Activated naive CD4-positive, alpha-beta T cell (primary cell): ENCODE measurements around the gene ATAD2B.
"Not testable (repeated sequence)": the region's sequence is repeated elsewhere in the genome, so short reads cannot be mapped to it uniquely, and the experiment has no call there.

Experiments
- DNase-seq, 4 experiments: peaks; one replicate each; lab custom pipeline; 2025; lab: John Stamatoyannopoulos, UW

The ATAD2B gene

DNA sequence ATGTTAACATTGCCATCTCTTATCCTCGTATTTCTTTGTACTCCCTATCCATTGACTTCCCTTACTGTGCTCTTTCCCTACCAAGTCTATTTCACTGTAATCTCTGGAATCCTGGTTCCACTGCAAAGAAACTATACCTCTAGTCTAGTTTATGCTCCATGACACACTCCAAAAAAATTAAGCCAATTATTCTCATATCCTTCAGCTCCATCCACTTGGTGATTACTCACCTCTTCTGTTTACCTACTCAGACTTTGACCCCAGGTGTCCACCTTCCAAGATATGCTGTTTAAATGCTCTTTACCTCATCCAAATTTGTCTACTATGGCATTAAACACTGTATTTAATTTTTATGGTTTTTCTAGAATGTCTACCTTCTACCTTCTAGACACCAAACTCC lies 137.9 kb downstream of the ATAD2B start:
- no peak for DNase-seq

DNA sequence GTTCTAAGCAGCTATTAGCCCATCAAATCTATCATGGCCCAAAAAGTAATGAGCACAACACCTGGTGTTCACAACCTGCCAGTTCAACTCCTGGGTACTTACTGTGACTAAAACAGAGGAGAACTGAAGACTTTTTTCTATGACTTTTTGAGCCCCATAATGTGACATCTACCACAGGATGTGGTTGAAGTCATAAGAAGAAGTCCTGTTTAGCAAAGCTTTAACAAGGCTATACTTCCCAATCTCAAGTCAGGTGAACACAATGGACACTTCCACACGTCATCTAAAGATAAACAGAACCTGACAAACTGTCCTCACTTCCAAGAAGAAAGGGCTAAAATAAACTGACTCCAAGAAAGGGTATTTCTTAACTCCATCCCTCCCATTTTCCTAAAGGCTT lies 138.8 kb downstream of the ATAD2B start:
- no peak for DNase-seq

DNA sequence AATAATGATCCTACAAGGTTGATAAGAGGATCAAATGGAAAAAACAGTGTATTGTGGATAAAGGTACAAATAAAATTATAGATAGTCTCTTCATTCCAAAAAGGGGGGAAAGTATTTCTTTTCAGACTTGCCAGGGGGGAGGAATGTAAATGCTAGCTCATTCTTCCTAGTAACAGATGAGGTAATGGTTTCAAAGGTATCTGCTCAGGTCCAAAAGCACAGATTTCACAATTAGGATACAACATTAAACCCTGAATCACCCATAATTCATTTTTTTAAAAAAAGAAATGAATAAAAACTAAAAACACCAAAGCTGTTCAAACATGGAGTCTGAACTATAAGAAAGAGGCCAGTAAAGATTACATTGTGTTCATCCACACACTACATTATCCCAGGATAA lies 142.0 kb downstream of the ATAD2B start:
- DNase-seq: no peak

DNA sequence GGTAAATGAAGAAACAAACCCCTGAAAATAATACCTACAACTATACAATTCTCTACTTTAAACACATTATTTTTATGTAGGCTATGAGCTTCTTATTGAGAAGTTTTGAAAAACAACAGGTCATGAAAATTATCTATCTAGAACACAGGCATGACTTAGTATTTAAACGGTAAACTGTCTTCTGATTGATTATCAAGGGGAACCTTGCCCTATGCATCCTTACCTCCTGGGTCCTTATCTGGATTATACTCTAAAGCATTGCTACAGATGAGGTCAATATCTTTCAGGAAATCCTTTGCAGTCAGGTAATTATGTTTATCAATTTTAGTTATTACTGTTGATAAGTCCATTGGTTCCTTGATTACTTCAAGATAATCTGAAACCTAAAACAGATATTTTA lies 144.3 kb downstream of the ATAD2B start:
- DNase-seq: no peak

DNA sequence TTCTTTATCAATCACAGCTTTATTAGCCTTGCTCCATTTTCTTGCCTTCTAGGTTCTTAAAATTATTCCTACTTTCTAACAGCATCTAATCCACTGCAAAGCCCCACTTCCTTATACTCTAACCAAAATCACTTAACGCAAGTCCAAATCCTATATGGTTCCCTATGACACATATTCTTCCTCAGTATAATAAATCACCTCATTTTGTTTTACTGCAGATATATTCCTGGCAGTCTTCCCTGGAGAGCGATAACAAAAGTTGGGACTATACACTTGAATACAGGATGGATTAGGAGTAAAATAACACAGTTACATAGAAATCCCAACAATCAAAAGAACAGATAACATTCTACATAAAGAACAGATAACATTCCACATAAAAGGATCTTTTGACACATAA lies 144.8 kb downstream of the ATAD2B start:
- DNase-seq: no peak

DNA sequence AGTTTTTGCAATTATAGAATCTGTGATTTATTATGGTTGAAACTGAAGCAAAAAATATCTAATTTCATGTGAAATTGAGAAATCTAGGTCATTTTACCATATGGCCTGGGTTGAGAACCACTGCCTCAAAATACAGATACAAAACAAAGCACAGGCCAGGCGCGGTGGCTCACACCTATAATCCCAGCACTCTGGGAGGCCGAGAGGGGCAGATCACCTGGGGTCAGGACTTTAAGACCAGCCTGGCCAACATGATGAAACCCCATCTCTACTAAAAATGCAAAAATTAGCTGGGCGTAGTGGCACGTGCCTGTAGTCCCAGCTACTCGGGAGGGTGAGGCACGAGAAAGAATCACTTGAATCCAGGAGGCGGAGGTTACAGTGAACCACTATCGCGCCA lies 146.5 kb downstream of the ATAD2B start:
- DNase-seq: not testable (repeated sequence)

DNA sequence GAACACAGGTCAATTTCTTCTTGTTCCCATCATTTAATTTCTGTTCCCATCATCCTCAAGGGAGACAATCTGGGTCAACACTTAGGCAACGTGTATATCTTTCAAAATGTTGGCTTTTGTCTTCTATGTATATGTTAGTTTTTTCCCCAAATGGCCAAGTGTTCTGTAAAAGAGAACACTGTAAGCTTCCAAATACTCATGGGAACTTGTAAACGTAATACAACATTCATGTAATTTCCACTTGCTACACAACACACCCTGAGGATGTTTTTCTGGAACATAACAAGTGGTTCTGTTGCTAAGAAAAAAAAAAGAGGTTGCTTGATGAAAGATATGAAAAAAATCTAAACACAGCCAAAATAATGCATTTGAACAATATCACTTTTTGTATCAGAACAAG lies 149.1 kb downstream of the ATAD2B start:
- no peak for DNase-seq

DNA sequence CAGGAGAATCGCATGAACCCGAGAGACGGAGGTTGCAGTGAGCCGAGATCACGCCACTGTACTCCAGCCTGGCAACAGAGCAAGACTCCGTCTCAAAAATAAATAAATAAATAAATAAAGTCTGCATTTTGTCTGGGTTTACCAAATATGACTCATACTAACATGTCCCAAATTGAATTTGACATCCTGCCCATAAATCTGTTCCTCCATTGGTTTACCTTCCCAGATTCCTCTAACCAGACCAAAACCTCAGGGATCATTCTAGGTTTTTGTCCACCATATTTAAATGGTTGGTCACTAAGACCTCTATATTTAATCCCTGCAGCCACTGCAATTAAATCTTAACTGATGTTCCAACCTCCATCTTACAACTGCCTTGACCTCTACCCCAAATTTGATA lies 150.9 kb downstream of the ATAD2B start:
- no peak for DNase-seq

DNA sequence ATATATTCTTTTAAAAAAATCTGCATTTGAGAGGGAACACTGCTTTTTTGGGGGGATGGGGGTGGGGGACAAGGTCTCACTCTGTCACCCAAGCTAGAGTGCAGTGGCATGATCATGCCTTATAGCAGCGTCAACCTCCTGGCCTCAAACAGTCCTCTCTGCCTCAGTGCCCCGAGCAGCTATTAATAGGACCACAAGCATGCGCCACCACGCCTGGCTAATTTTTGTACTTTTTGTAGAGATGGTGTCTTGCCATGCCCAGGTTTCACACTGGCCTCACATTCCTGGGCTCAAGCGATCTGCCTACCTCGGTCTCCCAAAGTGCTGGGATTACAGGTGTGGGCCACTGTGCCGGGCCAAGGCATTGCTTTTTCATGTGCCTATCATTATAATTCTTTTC lies 154.2 kb downstream of the ATAD2B start:
- DNase-seq: no peak

DNA sequence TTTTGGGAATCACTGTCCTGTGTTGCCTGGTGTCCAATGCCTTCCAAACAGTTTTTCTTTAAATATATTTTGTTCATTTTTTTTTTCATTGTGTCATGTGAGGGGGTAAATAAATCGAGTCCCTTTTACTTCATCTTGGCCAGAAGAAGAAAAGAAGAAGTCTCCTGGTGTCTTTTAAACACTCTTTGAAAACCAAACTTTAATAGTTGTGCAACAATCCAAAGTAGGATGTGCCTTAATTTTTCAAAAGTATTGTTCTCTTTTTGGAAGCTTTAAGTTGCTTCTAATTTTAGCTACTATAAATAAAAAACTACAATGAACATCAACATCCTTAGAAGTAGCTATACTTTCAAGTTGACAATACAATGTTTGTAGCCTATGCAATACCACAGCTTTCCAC lies 154.9 kb downstream of the ATAD2B start:
- DNase-seq: no peak

DNA sequence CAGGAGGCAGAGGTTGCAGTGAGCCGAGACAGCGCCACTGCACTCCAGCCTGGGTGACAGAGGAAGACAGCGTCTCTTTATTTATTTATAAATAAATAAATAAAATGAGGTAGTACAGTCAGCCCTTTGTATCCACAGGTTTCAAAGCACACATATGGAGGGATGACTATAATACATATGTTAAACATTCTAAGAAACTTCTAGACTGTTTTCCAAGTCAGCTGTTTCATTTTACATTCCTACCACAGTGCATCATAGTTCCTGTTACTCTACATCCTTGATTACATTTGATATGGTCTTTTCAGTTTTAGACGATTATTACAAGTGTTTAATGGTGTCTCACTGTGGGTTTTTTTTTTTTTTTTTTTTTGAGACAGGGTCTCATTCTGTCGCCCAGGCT lies 157.6 kb downstream of the ATAD2B start:
- no peak for DNase-seq

DNA sequence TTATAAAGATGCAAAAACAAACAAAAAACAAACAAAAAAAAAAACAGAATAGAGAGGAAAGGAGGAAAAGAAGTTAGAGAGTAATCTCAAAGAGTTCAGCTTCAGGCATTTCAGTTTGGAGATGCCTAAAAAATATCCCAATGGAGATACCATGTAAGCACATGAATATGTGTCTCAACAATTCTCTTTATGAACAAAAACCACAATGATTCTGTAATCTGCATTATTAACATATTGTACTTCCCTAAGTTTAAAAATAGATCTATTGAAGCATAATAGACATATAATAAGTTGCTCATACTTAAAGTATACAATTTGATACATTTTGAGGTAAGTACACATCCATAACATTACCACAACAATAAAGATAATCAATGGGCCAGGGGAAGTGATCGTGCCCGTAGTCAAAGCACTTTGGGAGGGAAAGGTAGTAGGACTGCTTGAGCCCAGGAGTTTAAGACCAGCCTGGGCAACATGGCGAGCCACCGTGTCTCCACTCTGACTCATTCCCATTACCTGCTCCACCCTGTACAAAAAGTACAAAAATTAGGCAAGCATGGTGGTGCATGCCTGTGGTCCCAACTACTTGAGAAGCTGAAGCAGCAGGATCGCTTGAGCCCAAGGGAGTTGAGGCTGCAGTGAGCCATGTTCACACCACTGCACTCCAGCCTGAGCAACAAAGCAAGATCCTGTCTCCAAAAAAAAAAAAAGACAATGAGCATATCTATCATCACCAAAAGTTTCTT lies 158.9 kb downstream of the ATAD2B start:
- DNase-seq: no peak

DNA sequence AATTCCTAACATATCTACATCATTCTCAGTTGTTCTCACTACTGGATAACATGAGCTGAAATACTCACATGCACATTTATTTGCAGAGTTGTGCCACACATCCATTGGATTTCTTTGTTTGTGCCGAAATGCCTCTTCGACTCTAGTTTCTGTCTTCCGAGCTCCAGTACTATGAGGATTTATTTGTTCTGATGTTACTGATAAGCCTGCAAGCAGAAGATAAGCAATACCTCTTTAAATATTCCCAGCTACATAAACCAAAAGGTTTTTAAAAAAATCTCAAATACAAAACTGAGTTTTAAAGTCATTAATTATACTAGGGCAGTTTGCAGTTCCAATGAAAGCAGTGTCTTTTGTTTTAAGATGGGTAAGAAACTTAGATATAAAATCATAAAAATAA lies 164.8 kb downstream of the ATAD2B start:
- DNase-seq: no peak

DNA sequence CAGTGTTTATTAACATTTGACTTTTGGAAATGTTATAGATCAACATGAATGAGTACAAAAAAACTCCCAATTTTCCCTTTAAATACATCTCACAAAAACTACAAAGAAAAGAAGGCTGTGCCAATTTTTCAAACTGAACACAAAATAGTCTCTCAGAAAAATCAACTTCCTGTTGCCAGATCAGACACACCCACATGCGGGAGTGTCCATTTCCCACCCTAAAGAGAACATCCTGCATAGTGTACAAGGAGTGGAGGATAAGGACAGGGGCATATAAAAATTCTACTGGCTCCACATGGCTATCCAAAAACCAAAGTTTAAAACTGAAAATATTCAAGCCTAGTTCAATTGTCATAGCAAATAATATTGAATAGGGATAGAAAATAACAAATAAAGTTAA lies 165.3 kb downstream of the ATAD2B start:
- no peak for DNase-seq

DNA sequence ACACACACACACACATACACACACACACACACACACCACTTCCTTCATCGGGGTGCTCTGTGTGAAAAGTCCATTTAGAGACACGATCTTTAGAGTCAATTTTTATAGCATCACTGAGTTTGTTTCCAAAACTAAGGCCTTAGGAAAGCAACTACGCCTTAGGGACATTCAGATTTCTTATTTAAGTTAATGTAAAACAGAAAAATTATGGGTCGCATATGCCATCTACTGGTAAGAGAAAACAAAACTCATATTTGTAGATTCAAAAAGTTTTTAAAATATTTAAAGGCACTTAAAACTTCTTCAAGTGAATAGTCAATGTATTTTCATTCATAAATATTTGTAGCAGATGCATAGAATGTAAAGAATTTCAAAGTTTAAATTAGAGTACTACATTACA lies 166.2 kb downstream of the ATAD2B start:
- DNase-seq: no peak

DNA sequence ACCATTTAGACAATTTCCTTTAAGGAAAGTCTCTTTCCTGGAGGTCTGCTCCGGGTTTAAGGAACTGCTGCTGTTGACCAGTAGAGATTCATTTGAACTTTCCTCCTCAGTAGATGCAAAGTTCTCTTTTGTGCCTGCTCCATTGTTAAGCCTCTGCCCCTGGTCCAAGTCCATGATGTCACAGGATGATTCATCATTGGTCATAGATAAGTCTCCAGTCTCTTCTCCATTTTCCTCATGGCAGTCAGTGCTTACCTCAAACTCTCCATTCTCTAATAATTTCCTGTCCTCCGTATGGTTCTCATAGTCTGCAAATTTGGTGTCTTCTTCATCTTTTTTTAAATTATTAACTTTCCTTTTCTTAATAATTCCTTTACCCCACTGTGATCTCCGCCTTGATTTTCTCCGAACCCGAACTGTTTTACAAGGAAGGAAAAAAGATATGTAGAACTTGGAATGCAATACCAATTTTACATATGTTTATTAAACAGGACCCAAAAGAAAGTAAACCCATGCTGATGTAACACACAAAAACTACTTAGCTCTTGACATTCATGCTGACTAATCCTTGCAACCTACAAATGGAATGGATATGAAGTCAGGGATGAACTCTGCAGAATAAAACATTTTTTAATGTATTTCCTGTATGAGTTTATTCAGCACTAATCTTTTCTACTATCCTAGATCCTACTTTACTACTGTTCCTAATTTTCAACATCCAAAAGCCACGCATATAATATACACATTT lies 169.1 kb downstream of the ATAD2B start:
- DNase-seq: no peak

DNA sequence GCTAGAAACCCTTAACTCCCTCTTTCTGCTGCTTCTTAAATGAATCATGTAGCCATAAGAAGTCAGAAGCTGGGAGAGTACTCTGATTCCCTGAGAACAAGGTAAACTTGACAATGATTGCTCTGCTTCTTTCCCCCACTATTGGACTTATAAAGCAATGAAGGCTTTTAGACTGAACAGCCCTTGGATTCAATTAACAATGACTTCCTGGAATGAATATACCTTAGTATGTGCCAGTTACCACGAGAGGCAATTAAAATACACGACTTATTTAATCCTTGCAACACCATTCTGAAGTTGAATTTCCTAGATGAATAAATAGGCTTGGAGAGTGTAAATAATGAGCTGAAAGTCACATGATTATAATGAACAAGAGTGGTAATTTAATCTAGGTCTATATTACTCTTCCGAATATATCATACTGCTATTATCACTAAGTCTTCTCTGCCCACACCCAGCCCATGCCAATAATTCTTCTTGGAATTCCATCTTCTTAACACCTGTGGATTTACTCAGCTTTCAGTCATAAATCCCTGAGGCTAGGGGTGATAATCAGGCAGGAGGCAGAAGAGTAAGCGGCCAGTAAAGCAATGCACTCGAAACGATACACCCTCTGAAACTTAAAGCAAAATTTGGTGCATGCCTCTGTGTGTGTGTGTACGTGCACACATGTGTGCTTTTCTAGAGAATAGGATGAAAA lies 170.2 kb downstream of the ATAD2B start:
- DNase-seq: no peak

DNA sequence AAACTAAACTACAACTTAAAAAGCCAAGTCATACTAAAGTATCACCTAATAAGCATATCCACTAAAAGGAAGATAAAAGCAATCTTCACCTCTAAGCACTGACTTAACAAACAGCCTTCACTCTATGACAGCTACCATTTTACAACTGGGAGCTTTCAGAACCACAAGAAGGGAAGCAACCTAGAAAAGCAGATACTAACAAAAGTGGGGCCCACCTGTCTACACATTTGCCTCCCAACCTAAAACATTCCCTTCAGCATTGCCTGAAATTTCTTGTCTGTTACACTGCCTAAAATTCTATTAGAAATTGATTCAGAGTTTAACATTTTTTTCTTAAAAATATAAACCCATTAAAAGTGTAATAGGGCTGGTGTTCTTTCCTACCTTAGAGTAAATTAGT lies 172.0 kb downstream of the ATAD2B start:
- no peak for DNase-seq

DNA sequence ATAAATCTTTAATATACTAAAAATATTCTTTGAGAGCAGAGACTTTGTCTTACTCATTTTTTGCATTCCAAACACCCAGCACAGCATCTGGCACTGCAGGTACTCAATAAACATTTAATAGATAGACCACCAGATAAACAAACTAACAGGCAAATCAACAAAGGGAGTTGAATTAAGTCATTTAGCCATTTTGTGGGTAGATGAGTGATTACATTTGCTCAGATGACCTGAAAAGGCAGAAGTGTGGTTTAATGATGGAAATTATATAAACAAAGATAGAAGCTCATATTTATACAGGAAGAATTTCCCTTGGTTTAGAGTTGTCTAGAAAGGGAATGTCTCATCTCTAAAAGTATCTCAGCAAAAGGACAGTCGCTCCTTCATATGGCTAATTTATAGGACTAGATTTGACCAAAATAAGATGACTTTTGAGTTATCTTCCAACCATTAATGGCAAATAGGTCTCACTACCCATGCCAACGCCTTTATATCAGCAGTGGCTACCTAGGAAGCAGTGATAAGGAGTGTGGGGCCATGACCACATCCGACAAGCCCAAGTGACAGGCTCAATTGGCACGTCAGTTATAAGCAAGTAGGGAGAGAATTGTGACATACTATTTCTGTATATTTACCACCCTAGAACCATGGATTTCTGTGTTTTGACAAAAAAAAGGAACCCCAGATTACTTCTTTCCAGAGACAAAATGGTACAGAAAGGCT lies 173.5 kb downstream of the ATAD2B start:
- DNase-seq: no peak

DNA sequence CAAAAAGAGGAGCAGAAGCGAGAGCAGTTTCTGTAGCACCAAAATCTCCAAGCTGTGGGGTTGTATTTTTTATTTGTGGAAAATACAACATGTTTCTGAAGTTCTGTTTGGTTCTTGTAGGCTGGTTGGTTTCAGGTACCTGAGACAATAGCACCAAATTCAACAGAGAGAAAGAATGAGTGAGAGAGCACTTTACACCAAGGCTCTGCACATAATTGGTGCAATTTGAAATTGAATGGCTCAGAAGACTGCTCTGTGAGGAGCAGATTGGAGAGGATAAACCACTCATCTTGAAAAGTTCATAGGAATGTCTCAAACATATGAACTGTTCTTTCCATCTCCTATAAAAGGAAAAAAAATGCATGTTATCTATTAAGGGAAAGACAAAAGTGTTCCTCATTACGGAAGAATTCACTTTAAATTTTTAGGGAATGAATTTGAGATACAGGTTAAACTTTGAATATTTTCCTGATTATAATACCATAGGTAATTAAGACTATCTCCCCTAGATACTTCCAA lies 175.1 kb downstream of the ATAD2B start:
- no peak for DNase-seq

DNA sequence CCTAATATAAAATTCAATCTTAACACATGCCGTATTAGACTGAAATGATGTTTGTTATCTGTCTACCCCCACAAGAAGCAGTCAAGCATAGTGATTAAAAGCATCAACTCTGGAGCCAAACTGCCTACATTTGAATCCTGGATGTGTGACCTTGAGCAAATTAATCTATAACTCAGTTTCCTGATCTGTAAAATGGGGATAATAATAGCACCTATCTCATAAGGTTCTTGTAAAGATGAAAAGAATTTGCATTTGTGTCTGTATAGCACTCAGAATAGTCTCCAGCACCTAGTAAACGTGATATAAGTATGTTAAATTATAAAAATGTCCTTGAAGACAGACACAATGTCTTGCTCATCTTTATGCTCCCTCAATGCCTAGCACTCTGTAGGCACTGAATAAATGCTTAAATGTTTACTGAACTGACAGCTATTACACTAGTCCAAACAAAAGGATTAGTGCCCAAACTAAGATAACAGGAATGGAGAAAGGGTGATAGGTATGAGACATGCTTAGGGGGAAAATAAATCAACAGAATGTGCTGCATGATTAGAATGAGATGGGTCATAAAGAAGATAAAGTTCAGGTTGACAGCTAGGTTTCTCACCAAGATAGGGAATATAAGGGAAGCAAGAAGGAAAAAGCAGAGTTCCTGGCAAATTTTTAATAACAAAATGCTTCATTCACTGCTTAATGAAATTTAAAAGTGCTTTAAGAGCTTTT lies 180.6 kb downstream of the ATAD2B start:
- DNase-seq: no peak

DNA sequence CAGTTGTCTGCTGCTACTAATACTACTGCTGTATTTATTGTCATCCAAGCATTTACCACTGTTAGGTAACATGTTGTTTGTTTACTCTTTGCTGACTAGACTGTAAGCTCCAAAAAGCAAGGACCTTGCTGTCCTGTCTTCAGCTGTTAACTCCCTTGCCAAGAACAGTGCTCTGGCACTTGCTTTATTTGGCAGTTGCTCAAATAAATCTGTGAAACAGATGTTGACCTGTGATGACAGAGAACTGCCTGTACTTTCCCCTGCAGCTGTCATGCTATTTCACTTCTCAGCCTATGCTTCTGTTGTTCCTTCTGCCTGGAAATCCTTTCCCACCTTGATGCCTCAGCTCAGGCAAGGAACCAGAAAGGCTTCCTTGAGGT lies 181.2 kb downstream of the ATAD2B start:
- no peak for DNase-seq
